ENCODE data around the gene THRB.

DNA sequence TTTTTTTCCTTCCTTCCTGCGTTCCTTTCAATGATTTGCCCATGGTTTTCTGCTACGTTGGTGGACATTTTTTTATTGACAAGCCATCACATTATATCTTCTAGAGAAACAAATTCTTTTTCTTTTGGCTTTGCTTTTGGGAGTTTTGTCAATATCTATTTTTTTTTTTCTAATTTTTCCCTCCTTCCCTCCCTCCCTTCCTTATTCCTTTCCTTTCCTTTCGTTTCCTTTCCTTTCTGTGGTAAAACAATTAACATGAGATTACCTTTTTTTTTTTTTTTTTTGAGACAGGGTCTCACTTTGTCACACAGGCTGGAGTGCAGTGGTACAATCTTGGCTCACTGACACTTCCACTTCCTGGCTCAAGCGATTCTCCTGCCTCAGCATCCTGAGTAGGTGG lies 153.7 kb downstream of the THRB start:
- TF ChIP-seq POLR2A (IDR thresholded peaks at IDR 0.05; ENCODE audit: low read depth, low read length) (no peak), POLR2AphosphoS5 (IDR thresholded peaks at IDR 0.05; ENCODE audit: low read depth, low read length) (no peak), TAF1 (IDR thresholded peaks at IDR 0.05; ENCODE audit: low read depth, low read length) (no peak), SPI1 (IDR thresholded peaks at IDR 0.05; ENCODE audit: low read depth, low read length) (no peak)
